Muscle layer of duodenum (tissue), 2 donors: ENCODE results near the gene TRIM10.

Source experiments
- H3K27ac ChIP-seq: one replicate; pipeline ENCODE4 v1.7.0; 2013; ENCODE audit warnings: mild to moderate bottlenecking, low read length
- H3K27me3 ChIP-seq: one replicate; pipeline ENCODE4 v1.7.0; 2013; ENCODE audit warnings: low read depth, mild to moderate bottlenecking, control low read depth, low read length
- H3K36me3 ChIP-seq, 2 donors: one replicate each; pipeline ENCODE4 v1.7.0; 2013; ENCODE audit warnings: low read length in 2 of 2, control low read depth in 1 of 2, mild to moderate bottlenecking in 1 of 2; ENCODE audit not compliant: insufficient read depth in 2 of 2, control insufficient read depth in 1 of 2
- H3K4me1 ChIP-seq, 2 donors: one replicate each; pipeline ENCODE4 v1.7.0; 2013; ENCODE audit warnings: low read length in 2 of 2, mild to moderate bottlenecking in 2 of 2, control low read depth in 1 of 2, moderate library complexity in 1 of 2; ENCODE audit not compliant: insufficient read depth in 2 of 2, control insufficient read depth in 1 of 2
- H3K4me3 ChIP-seq, 2 donors: one replicate each; pipeline ENCODE4 v1.7.0; 2013; ENCODE audit warnings: low read length in 2 of 2, low read depth in 1 of 2, mild to moderate bottlenecking in 1 of 2
- H3K9me3 ChIP-seq, 2 donors: one replicate each; pipeline ENCODE4 v1.7.0; 2013; ENCODE audit warnings: low read length in 2 of 2, control low read depth in 1 of 2, mild to moderate bottlenecking in 1 of 2; ENCODE audit not compliant: control insufficient read depth in 1 of 2
- donor health status: healthy.

TRIM10 gene

DNA sequence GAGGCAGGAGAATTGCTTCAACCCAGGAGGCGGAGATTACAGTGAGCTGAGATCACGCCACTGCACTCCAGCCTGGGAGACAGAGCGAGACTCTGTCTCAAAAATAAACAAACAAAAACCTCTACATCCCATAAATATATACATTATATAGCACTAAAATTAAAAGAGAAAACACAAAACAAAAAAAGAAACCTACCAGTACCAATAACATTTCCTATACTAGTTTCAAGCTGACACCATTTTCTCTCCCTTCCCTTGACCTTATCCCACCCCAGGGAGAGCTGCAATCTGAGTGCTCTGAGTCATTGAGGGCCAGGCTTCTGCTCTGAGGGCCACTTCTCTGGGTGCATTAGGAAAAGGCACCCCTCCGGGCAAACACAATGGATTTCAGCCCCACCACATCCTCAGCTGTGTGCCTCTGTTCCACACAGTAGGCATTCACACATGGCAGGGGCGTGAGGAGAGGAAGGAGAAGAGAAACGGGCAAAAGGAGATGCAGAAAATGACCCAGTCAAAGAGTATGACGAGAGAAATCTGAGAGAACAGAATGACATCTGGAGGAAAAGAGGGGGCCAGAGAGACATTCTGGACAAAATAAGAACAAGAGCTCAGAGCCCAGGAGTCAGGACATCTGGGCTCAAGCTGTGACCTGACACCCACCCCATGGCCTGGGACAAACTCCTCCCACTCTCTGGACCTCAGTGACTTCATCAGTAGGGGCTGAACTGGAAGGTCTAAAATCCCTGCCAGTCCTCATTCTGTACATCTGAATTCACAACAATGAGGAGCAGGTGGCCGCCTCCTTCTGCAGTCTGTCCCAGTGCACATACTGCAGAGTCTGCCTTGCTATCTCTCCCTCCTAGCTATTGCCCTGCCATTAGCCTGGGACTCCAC lies 34.0 kb upstream of the TRIM10 start:
- H3K27ac ChIP-seq: no peak overlapping the region
- H3K4me3 ChIP-seq: no peak overlapping the region
- H3K36me3 ChIP-seq: peaks cover 61 to 71% of the 10 kb centered on the region in 2 donors
- H3K9me3 ChIP-seq: no peaks in the 10 kb centered on the region
- H3K4me1 ChIP-seq: no peaks in the 10 kb centered on the region
- no peaks in the 10 kb centered on the region for H3K27me3 ChIP-seq

DNA sequence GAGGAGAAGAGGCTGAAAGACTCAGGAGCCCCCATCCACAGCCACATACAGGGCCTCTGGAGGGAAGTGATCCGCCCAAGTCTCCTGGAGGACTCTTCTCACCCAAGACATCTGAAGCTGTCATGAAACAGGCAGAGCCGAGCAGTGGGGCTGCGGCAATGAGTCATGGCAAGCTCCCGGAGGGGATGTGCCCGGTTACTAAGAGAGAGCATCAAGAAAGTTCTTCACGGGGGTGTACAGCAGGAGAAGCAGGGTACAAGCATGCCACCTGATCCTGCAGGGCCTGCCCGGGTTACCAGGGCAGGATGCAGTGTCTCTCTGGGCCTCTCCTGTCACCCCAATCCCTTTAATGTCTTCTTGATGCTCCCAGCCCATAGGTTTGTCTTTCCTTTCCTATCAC lies 31.1 kb upstream of the TRIM10 start:
- no peak overlapping the region for H3K4me3 ChIP-seq
- no peaks in the 10 kb centered on the region for H3K4me1 ChIP-seq
- H3K27me3 ChIP-seq: no peaks in the 10 kb centered on the region
- no peak overlapping the region for H3K27ac ChIP-seq
- H3K36me3 ChIP-seq: peaks cover 65 to 70% of the 10 kb centered on the region in 2 donors
- H3K9me3 ChIP-seq: no peaks in the 10 kb centered on the region

DNA sequence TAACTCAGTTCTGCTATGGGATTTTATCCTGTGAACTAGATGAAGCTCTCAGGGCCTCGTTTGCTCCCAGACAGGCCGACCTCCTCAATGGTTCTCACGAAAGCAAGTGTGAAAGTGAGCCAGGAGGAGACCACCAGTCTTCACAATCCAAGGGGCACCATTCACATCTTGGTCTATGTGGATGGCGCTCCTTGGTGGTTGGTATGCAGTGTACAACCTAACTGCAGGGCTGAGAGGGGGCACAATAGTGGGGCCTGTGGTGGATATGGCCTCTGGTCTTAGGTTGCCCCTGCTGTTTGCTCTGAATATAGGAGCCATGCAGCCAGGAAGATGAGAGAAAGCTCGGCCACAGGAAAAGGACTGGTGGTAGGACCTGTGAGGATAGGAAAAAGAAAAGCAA lies 27.5 kb upstream of the TRIM10 start:
- H3K4me1 ChIP-seq: no peaks in the 10 kb centered on the region
- H3K9me3 ChIP-seq: no peaks in the 10 kb centered on the region
- no peak overlapping the region for H3K4me3 ChIP-seq
- peaks cover 62 to 65% of the 10 kb centered on the region in 2 donors for H3K36me3 ChIP-seq
- no peak overlapping the region for H3K27ac ChIP-seq
- no peaks in the 10 kb centered on the region for H3K27me3 ChIP-seq

DNA sequence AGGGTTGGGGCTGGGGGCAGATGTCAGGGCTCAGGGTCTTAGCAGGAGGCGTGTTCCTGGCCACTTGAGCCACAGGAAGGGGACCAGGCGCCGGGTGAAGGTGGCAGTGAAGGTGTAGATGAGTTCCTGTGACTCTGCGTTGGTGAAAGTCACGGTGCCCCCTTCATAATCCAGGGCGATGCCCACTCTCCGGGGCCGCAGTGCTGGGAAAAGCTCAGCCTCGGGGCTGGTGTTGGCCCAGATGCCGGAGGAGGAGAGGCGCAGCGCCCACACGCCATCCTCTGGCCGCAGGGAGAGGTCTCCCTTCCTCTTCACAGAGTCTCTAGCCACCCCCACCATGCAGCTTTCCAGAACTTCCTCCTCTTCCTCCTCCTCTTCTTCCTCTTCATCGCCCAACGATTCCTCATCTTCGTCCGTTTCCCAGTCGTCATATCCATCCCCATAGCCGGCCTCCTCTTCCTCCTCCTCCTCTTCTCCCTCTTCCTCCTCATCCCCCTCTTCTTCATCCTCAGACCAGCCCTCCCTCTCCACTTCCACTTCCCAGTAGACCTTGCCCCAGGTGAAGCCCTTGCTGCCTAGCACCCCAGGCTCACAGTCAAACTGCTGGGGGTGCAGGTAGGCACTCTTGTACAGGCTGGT lies 25.0 kb upstream of the TRIM10 start:
- no peak overlapping the region for H3K27ac ChIP-seq
- H3K27me3 ChIP-seq: no peaks in the 10 kb centered on the region
- no peaks in the 10 kb centered on the region for H3K9me3 ChIP-seq
- H3K4me1 ChIP-seq: no peaks in the 10 kb centered on the region
- H3K4me3 ChIP-seq: no peak overlapping the region
- peaks cover 50 to 53% of the 10 kb centered on the region in 2 donors for H3K36me3 ChIP-seq

DNA sequence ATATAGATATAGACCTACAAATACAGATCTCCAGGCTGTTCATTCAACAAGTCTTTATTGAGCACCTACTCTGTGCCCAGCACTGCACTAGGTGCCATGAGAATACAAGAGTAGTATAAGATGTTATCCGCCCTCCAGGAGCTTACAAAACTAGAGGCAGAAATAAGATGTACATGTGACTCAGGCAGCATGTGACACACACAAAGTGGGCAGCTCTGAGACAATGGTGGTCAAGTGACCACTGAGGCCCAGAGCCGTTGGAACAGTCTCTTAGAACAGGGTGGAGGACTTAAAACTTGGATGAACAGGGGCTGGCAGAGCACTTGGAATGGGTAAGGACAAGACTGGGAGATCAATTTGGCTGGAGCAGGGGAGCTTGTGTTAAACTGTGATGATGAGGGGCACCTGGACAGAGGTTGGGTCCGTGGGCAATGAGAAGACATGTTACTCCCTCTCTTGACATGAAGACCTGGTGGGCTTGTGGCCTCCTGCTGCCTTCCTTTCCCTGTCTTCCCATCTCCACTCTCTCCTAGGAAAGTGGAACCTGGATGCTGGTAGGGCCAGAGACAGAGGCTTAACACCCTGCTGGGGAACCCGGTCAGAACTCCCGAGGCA lies 23.5 kb upstream of the TRIM10 start:
- H3K27me3 ChIP-seq: no peaks in the 10 kb centered on the region
- H3K36me3 ChIP-seq: peaks cover 36 to 38% of the 10 kb centered on the region in 2 donors
- H3K4me3 ChIP-seq: no peak overlapping the region
- no peaks in the 10 kb centered on the region for H3K9me3 ChIP-seq
- H3K4me1 ChIP-seq: no peaks in the 10 kb centered on the region
- H3K27ac ChIP-seq: no peak overlapping the region

DNA sequence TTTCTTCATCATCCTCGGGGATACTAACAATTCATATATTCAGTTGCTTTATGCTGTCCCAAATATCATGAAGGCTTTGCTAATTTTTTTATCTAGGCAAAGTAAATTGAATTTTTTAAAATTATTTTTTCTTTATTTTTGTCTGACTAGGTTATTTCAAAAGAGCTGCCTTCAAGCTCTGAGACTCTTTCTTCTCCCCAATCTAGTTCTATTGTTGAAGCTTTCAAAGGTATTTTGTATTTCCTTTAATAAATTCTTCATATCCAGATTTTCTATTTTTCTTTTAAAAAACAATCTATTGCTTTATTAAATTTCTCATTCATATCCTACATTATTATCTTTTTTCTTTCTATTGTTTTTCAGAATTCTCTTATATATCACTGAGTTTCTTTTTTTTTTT lies 19.1 kb upstream of the TRIM10 start:
- H3K27ac ChIP-seq: no peak overlapping the region
- H3K4me1 ChIP-seq: no peaks in the 10 kb centered on the region
- no peak overlapping the region for H3K4me3 ChIP-seq
- H3K27me3 ChIP-seq: peaks cover 3% of the 10 kb centered on the region
- peaks cover 8% of the 10 kb centered on the region in 2 donors for H3K36me3 ChIP-seq
- no peaks in the 10 kb centered on the region for H3K9me3 ChIP-seq

DNA sequence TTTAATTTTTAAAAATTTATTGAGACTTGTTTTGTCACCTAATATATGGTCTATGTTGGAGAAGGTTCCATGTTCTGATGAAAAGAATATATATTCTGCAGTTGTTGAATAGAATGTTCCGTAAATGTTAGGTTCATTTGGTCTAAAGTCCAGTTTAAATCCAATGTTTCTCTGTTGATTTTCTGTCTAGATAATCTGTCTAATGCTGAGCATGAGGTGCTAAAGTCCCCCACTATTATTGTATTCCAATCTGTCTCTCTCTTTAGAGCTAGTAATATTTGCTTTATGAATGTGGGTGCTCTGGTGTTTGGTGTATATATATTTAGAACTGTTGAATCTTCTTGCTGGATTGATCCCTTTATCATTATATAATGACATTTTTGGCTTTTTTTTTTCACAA lies 17.8 kb upstream of the TRIM10 start:
- H3K4me1 ChIP-seq: no peaks in the 10 kb centered on the region
- H3K4me3 ChIP-seq: no peak overlapping the region
- H3K27ac ChIP-seq: no peak overlapping the region
- no peaks in the 10 kb centered on the region for H3K36me3 ChIP-seq
- peaks cover 4% of the 10 kb centered on the region for H3K27me3 ChIP-seq
- no peaks in the 10 kb centered on the region for H3K9me3 ChIP-seq

DNA sequence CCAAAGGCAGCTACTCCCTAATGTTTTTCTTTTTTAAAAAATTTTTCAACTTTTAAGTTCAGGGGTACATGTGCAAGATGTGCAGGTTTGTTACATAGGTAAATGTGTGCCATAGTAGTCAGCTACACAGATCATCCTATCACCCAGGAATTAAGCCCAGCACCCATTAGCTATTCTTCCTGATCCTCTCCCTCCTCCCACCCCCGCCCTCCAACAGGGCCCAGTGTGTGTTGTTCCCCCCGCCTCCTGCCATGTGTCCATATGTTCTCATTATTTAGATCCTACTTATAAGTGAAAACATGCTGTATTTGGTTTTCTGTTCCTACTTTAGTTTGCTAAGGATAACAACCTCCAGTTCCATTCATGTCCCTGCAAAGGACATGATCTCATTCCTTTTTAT lies 14.8 kb upstream of the TRIM10 start:
- Histone ChIP-seq H3K4me3 (no peak overlapping the region), H3K9me3 (no peaks in the 10 kb centered on the region), H3K27ac (no peak overlapping the region), H3K36me3 (no peaks in the 10 kb centered on the region), H3K4me1 (peaks cover 0 to 12% of the 10 kb centered on the region in 2 donors), H3K27me3 (peaks cover 24% of the 10 kb centered on the region)

DNA sequence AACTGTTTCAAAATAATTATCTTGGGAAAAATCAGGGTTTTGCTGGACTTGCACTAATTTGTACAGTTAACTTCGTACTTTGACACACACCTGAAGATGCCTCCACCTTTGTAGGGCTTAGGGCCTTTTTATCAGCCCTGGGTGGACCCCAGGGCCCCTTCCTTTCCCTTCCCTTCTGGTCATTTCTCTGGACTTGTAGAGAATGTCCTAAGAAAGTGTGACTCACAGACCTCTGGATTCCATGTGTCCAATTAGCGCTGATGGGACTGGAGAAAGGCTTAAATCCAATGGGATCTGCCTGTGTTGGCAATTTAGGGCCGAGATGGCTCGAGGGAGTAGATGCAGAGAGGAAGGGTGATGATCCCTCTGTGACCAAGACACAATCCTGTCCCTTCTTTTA lies 11.7 kb upstream of the TRIM10 start:
- Histone ChIP-seq H3K4me1 (peaks cover 0 to 12% of the 10 kb centered on the region in 2 donors), H3K4me3 (no peak overlapping the region), H3K27ac (no peak overlapping the region), H3K9me3 (no peaks in the 10 kb centered on the region), H3K27me3 (peaks cover 28% of the 10 kb centered on the region), H3K36me3 (no peaks in the 10 kb centered on the region)

DNA sequence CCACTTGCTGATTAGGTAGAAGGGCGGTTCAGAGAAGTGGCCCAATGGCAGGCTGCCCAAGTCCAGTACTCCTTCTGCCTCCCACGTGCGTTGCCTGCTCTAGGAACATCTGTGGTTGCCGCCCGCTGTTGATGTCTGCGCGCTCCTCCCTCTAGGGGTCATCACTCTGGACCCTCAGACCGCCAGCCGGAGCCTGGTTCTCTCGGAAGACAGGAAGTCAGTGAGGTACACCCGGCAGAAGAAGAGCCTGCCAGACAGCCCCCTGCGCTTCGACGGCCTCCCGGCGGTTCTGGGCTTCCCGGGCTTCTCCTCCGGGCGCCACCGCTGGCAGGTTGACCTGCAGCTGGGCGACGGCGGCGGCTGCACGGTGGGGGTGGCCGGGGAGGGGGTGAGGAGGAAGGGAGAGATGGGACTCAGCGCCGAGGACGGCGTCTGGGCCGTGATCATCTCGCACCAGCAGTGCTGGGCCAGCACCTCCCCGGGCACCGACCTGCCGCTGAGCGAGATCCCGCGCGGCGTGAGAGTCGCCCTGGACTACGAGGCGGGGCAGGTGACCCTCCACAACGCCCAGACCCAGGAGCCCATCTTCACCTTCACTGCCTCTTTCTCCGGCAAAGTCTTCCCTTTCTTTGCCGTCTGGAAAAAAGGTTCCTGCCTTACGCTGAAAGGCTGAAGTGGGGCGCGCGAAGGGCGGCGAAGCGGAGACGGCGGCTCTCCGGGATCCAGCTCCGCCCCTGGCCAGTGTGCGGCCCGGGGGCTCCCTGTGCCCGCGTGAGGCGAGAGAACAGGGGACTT lies 10.9 kb upstream of the TRIM10 start:
- no peaks in the 10 kb centered on the region for H3K36me3 ChIP-seq
- no peak overlapping the region for H3K27ac ChIP-seq
- peaks cover 28% of the 10 kb centered on the region for H3K27me3 ChIP-seq
- H3K4me1 ChIP-seq: peaks cover 0 to 12% of the 10 kb centered on the region in 2 donors
- H3K9me3 ChIP-seq: no peaks in the 10 kb centered on the region
- peak overlapping the region in 1 of 2 donors; percentile 37 for H3K4me3 ChIP-seq
